ENCODE data around the gene RUNX3.
"Not testable (repeated sequence)": the region's sequence is repeated elsewhere in the genome, so short reads cannot be mapped to it uniquely, and the experiment has no call there.

The RUNX3 gene

DNA sequence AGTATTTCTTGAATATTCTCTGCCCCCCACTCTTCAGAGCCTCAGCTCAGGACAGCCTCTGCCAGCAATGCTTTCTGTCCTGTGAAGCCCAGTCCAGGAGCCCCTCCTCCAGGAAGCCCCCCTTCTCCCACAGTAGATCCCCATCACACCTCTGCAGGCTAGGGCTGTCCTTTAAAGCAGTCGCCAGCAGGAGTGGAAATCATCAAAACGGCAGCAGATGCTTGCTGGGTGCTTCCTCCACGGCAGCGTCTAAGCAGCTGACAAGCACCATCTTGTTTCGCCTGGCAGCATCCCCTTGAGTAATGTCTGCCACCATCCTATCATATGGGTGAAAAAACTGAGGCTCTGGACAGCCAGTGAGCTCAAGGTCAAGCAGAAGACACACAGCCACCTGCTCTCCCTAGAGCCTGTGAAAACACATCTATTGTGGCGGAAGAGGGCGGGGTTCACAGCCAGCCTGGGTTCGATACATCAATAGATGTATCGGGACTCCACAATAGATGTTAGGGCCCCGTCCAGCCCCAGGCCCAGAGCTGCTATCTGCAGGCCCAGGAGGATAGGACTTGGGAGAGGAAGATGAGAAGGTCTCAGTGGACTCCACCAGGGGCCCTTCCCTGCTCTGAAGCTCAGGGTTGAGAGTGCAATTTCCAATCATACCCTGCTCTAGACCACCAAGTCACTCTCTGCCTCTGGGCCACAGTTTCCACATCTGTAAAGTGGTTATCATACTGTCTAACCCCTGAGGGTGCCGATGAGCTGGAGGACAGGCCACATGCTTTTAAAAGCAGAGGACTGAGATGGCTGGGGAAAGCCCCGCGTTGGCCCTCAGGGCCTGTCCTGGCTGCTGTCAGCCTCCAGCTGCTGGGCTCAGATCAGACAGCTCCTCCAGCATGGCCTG, 17.5 kb downstream of the RUNX3 start:
- no peak for DNase-seq (ENCODE audit: low read depth)
- TF ChIP-seq, protein P1, sequence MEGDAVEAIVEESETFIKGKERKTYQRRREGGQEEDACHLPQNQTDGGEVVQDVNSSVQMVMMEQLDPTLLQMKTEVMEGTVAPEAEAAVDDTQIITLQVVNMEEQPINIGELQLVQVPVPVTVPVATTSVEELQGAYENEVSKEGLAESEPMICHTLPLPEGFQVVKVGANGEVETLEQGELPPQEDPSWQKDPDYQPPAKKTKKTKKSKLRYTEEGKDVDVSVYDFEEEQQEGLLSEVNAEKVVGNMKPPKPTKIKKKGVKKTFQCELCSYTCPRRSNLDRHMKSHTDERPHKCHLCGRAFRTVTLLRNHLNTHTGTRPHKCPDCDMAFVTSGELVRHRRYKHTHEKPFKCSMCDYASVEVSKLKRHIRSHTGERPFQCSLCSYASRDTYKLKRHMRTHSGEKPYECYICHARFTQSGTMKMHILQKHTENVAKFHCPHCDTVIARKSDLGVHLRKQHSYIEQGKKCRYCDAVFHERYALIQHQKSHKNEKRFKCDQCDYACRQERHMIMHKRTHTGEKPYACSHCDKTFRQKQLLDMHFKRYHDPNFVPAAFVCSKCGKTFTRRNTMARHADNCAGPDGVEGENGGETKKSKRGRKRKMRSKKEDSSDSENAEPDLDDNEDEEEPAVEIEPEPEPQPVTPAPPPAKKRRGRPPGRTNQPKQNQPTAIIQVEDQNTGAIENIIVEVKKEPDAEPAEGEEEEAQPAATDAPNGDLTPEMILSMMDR (IDR thresholded peaks at IDR 0.05; ENCODE audit: control insufficient read depth, insufficient read depth, low read depth, low read length, missing control alignments) = no peak
- no peak overlapping the region for H3K4me3 ChIP-seq (ENCODE audit: control insufficient read depth, low read depth, low read length)

DNA sequence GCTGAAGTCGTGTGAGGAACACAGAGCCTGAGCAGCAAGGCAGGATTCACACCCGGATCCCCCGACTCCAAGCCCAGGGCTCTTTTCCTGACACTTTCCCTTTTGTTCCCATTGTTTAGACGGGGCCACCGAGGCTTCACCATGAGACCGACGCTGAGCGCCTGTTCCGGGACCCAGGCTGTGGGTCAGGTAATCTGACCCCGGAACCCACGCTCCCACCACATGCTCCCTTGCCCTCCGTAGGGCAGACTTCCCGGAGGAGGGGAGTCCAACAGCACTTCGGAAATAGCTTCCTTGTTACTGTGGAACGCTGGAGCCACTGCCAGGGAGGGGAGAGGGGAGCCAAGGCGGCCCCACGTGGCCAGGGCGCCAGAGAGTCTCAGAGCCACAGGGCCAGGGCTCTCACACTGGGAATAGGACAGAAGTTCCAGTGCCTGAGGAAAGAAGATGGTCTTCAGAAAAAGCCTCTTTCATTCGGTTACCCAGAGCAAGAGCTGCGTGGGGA, 18.4 kb downstream of the RUNX3 start:
- H3K4me3 ChIP-seq (ENCODE audit: control insufficient read depth, low read depth, low read length) = no peak overlapping the region
- no peak for DNase-seq (ENCODE audit: low read depth)
- TF ChIP-seq, protein P1 (IDR thresholded peaks at IDR 0.05; ENCODE audit: control insufficient read depth, insufficient read depth, low read depth, low read length, missing control alignments) = no peak

DNA sequence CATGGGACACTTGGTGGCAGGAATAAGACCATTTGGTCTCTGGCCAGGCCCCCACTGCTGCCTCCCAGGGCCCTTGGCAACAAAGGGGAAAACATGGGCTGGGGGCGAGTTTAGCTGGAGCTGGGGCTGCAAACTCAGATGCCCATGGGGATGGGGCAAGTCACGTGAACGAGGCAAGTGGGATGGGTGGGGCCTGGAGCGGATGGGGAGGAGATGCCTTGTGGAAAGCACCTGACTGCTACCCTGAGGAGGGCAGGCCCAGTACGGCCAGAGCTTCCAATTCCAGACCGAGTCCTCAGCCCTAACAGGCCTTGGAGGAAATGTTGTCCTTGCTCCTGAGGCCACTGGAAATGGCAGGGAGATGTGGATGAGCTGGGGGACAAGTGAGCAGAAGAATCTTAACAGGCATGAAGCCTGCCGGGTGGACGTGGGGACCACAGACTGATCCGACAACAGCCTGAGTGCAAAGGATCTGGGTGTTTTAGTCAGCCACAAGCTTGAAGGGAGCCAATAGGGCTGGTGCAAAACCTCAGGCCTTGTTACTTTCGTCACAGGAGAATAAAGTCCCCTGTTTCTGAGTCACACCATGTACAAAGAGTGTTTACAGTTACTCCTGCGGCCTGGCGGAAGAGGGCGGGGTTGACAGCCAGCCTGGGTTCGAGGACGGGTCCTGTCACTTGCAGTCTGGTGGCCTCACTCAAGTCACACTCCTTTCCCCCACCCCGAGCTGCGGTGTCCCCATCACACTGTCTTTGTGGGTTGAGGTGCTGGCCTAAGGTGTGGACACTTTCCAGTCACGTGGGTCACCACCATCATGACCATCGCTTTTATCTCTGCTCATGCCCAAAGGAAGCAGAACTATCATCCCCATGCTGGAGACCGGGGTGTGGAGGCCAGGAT, 19.1 kb downstream of the RUNX3 start:
- DNase-seq (ENCODE audit: low read depth) = no peak
- H3K4me3 ChIP-seq (ENCODE audit: control insufficient read depth, low read depth, low read length) = no peak overlapping the region
- TF ChIP-seq, protein P1 (IDR thresholded peaks at IDR 0.05; ENCODE audit: control insufficient read depth, insufficient read depth, low read depth, low read length, missing control alignments) = no peak

DNA sequence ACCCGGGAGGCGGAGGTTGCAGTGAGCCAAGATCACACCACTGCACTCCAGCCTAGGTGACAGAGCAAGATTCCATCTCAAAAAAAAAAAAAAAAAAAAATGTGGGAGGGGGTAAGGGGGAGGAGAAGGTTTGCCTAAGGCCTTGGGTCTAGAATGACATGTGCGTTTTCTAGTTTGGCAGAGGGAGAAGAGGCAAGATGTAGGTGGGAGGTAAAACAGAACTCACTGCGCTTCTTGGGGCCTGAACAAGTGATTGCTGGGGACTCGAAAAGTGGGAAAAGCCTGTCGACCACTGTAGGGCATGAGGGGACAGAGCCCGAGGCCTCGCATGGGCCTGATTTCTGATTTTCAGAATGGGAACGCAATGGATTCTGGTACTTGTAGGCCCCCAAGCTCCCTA, 19.9 kb downstream of the RUNX3 start:
- no peak overlapping the region for H3K4me3 ChIP-seq (ENCODE audit: control insufficient read depth, low read depth, low read length)
- no peak for DNase-seq (ENCODE audit: low read depth)
- TF ChIP-seq, protein P1 (IDR thresholded peaks at IDR 0.05; ENCODE audit: control insufficient read depth, insufficient read depth, low read depth, low read length, missing control alignments) = no peak

DNA sequence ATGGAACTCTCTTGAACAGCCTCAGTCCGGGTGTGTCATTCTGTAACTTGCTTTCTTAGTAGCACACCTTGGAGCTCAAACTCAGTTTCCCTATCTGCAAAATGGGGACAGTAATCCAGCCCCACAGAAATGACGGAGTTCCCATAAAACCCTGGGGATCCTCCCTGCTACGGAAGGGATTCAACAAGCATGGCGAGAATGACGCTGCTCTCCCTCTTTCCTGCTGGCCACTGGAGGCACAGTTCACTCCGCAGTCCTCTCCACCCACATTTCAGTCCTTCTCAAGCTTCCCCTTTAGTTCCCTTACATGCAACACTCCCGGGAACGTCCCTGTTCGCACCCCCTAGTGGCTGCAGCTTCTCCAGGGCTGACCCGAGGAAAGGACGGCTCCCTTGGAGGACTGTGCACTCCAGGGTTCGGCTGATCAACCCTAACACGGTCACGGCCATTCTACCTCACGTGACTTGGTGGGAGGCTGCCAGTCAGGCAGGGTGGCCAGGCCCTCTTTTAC, 20.6 kb downstream of the RUNX3 start:
- no peak overlapping the region for H3K4me3 ChIP-seq (ENCODE audit: control insufficient read depth, low read depth, low read length)
- TF ChIP-seq, protein P1 (IDR thresholded peaks at IDR 0.05; ENCODE audit: control insufficient read depth, insufficient read depth, low read depth, low read length, missing control alignments) = no peak
- DNase-seq (ENCODE audit: low read depth) = no peak

DNA sequence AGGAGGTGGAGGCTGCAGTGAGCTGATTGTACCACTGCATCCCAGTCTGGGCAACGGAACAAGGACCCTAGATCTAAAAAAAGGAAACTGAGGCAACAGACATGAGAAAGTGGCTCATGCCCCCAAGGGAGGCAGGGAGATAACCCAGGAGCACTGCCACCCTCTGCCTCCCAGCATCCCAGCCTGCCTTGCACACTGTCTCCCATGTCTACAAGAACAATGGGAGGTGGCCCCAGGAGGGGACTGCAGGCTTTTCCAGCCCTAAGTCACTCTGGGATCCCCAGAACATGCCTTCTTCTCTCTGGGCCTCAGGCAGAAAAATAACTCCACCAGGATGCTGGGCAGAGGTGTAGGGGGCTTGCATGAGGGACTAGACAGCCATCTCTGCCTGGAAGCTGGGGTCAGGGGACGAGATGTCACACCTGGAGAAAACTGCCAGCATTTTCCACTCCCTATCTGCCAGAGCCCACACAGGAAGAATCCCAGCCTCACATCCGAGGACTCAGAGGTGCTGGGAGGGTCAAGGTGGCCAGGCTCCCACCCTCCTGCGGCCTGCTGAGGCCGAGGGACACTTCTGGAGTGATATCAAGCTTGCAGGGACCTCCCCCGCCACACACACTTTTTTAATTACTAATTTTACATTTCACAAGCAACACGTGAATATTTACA, 21.4 kb downstream of the RUNX3 start:
- TF ChIP-seq, protein P1 (IDR thresholded peaks at IDR 0.05; ENCODE audit: control insufficient read depth, insufficient read depth, low read depth, low read length, missing control alignments) = no peak
- H3K4me3 ChIP-seq (ENCODE audit: control insufficient read depth, low read depth, low read length) = no peak overlapping the region
- no peak for DNase-seq (ENCODE audit: low read depth)

DNA sequence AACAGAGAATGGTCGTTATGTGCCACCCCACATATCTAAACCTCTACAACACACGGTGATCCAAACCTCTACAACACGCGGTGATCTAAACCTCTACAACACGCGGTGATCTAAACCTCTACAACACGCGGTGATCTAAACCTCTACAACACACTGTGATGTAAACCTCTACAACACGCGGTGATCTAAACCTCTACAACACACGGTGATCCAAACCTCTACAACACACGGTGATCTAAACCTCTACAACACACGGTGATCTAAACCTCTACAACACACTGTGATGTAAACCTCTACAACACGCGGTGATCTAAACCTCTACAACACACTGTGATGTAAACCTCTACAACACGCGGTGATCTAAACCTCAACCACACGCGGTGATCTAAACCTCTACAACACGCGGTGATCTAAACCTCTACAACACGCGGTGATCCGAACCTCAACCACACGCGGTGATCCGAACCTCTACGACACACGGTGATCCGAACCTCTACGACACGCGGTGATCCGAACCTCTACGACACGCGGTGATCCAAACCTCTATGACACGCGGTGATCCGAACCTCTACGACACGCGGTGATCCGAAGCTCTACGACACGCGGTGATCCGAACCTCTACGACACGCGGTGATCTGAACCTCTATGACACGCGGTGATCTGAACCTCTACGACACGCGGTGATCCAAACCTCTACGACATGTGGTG, 22.3 kb downstream of the RUNX3 start:
- H3K4me3 ChIP-seq (ENCODE audit: control insufficient read depth, low read depth, low read length); DNase-seq (ENCODE audit: low read depth): not testable (repeated sequence)

All from AG09309 (cell line).